Measurements from ENCODE around the gene LDAH.
"Not testable (repeated sequence)": the region's sequence is repeated elsewhere in the genome, so short reads cannot be mapped to it uniquely, and the experiment has no call there.

Gene LDAH

GRCh38 chr2:20723543-20723942 is 99.4 kb downstream of the LDAH start:
- no peak for DNase-seq (ENCODE audit: low spot score)

DNA sequence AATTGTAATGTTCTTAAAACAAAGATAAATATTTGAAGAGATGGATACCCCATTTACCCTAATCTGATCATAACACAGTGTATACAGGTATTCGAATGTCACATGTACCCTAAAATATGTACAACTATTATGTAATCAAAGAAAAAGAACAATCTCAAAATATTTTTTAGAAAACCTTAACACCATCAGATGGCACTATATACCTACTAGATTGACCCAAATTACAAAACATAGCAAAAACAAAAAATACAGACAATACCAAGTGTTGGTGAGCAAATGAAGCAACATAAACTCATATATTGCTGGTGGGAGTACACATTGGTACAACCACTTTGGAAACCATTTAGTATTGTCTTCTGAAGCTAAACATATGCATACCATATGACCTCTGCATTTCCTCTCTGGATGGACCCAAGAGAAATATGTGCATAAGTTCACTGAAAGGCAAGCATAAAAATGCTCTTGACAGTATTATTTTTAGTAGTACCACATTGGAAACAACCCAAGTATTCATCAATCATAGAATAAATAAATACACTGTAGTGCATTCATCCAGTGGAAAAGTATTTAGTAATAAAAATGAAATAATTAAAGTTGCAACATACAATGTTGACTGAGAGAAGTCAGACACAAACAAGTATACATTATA is 100.2 kb downstream of the LDAH start:
- no peak for DNase-seq (ENCODE audit: low spot score)

- DNase-seq (ENCODE audit: low spot score) = no peak
Observed at GRCh38 chr2:20717641-20718040, 105.3 kb downstream of the LDAH start.

DNA sequence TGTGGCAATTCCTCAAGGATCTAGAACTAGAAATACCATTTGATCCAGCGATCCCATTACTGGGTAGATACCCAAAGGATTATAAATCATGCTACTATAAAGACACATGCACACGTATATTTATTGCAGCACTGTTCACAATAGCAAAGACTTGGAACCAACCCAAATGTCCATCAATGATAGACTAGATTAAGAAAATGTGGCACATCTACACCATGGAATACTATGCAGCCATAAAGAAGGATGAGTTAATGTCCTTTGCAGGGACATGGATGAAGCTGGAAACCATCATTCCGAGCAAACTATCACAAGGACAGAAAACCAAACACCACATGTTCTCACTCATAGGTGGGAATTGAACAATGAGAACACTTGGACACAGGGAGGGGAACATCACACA is 106.7 kb downstream of the LDAH start:
- not testable (repeated sequence) for DNase-seq (ENCODE audit: low spot score)

- DNase-seq (ENCODE audit: low spot score) = not testable (repeated sequence)
Observed at GRCh38 chr2:20714412-20714811, 108.5 kb downstream of the LDAH start.

DNA sequence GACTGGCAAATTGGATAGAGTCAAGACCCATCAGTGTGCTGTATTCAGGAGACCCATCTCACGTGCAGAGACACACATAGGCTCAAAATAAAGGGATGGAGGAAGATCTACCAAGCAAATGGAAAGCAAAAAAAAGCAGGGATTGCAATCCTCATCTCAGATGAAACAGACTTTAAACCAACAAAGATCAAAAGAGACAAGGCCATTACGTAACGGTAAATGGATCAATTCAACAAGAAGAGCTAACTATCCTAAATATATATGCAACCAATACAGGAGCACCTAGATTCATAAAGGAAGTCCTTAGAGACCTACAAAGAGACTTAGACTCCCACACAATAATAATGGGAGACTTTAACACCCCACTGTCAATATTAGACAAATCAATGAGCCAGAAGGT is 109.3 kb downstream of the LDAH start:
- not testable (repeated sequence) for DNase-seq (ENCODE audit: low spot score)

GRCh38 chr2:20711641-20712040 is 111.3 kb downstream of the LDAH start:
- DNase-seq (ENCODE audit: low spot score) = not testable (repeated sequence)

DNA sequence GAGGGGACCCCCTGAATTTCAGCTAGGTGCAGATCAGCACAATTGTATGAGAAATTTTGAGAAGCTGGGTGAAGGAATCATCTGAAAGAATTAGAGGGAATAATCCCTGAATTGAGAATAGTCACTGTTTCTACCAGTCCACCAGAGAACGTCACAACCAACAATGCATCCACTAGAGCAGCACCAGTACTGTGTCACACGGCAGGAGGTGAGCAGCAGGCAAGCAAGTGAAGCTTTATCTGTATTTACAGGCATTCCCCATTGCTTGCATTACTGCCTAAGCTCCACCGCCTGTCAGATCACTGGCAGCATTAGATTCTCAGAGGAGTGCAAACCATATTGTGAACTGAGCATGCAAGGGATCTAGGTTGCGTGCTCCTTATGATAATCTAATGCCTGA is 115.3 kb downstream of the LDAH start:
- DNase-seq (ENCODE audit: low spot score) = no peak

DNA sequence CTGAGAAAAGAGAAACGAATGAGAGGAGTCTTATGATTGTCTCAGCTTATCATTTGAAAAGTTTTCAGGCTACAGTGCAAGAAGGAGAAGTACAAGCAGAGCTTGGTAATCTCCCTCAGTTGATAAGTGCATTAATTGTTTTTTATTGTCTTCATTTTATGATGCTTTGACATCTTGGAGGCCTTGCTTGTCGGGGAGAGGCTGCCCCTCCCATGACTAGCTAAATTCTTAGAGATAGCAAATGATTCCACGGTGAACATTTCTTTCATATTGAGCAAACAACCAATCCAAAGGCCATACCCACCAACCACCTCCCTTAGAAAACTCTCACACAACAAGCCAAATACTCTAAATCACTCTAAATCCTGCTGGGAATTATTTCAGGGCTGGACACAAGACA is 116.1 kb downstream of the LDAH start:
- DNase-seq (ENCODE audit: low spot score) = no peak

DNA sequence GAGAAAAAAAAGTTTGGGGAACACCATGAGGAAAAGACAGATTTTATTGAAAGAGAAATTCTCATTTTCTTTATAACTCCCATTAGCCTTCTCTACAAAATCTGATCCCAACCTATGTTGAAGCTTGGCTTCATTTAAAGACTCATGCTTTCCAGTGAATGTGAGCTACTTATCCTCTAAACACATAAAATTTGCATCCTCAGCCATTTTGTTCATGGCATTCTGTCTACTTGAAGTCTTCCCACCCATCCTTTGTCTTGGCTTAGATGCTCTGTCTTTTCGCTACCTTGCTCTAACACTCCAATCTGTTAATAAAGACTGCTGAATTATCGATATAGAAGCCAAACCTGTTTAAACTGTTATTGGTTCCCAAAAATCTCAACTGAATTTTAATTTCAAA is 116.7 kb downstream of the LDAH start:
- DNase-seq (ENCODE audit: low spot score) = no peak

DNA sequence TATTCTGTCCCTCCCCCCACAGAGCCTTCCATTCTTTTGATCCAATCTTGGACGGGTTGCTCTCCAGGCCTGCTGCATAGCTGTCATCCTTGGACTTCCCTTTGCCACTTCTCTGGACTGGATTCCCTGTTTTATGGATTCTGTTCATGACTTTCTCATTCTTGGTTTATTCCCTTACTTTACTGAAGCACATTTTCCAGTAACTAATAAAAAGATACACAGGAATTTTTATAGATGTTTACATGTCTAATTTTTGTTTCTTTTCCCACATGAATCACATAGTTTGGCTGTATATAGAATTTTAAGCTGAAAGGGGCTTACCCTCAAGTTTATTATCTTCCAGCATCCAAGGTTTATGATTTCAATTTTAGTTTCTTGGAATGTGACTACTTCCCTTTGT is 118.0 kb downstream of the LDAH start:
- no peak for DNase-seq (ENCODE audit: low spot score)

DNA sequence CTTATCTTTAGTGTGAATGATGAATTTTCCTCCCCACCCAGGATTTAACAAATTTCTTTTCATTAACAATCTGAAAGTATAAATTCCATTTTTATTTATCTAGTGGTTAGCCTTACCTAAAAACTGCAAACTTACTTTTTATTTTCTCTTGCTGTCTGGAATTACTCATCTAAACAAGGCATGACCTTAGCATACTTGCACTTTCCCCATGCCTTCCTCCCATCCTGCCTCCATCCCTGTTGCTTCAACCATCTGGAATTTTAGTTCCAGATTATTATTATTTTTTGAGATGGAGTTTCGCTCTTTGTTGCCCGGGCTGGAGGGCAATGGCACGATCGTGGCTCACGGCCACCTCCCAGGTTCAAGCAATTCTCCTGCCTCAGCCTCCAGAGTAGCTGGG is 120.3 kb downstream of the LDAH start:
- DNase-seq (ENCODE audit: low spot score) = no peak

GRCh38 chr2:20698916-20699613 is 123.8 kb downstream of the LDAH start:
- DNase-seq (ENCODE audit: low spot score) = no peak

GRCh38 chr2:20697322-20697934 is 125.5 kb downstream of the LDAH start:
- no peak for DNase-seq (ENCODE audit: low spot score)

DNA sequence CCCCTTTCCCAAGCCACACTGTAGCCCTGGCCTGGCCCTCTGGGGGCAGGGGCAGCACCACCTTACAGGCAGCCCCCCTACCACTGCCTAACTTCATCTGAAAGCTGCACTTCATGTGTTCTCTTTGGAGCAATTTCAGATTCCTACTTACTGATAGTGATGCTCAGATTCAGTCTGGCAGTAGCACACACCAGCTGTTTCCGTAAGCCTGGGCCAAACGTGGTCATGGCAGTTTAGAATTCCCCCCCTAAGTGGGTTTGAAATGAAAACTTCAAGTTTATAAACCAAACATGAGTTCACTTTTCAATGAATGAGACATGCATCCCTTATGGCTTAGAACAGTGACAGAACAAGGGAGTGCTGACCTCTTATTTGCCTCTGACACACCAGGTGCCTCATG is 126.5 kb downstream of the LDAH start:
- DNase-seq (ENCODE audit: low spot score) = no peak

- DNase-seq (ENCODE audit: low spot score) = no peak
Observed at GRCh38 chr2:20693317-20693716, 129.6 kb downstream of the LDAH start.

DNA sequence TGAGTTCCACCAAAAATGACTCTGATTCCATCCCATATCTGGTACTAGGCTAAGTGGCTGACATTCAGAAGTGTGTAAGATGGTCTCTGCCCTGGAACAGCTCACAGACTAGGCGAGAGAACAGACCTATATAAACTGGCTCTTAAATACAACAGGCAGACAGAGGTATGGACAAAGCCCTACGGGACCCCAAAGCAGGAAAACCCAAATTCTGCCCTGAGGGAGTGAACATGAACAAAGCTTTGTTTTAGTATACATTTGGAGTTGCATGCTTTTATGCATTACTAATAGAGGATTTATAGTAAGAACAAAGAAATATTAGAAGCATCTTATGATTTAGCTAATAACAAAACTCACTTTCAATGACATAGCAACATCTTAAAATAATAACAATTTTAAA is 130.8 kb downstream of the LDAH start:
- DNase-seq (ENCODE audit: low spot score) = no peak

DNA sequence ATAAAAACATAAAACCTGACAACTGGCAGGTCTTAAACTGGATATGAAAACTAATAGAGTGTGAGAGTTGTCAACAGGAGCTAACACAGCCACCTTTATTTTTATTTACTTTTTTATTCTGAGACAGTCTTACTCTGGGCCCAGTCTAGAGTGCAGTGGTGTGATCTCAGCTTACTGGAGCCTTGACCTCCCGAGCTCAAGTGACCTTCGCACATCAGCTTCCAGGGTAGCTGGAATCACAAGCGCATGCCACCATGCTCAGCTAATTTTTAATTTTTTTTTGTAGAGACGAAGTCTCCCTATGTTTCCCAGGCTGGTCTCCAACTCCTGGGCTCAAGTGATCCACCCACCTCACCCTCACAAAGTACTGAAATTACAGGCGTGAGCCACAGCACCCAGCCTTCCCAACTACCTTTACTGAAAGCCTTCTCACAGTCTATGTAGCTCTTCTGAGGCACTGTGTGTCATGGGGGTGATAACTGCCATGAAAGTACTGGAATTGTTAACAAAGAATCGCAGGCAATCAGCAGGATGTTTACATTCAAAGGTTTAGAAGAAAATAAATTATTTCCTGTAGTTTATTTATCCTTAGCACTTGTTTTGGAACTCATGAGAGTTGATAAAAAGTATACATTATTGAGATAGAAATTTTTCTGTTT is 131.7 kb downstream of the LDAH start:
- DNase-seq (ENCODE audit: low spot score) = no peak

- DNase-seq (ENCODE audit: low spot score) = no peak
Observed at GRCh38 chr2:20689428-20690264, 133.3 kb downstream of the LDAH start.

GRCh38 chr2:20687260-20687832 is 135.6 kb downstream of the LDAH start:
- DNase-seq (ENCODE audit: low spot score) = no peak

- DNase-seq (ENCODE audit: low spot score) = no peak
Observed at GRCh38 chr2:20684581-20685063, 138.3 kb downstream of the LDAH start.

All from activated CD4-positive, alpha-beta T cell treated with anti-CD3 and anti-CD28 coated beads, Interleukin-2, Interleukin-4, amounts not matched to agents 100 ng/mL and 50 ng/mL, durations not matched to agents 16 hours and 8 hours (primary cell).